Stomach (tissue), 4 donors: ENCODE results near the gene ZC3H7B.

Source experiments
- CTCF ChIP-seq, 7 experiments: fragments of 450-650 bp in 4 of 7; fragments of 200-600 bp in 3 of 7; sonication (generic) in 3 of 7; IDR thresholded peaks; one replicate each; pipeline ENCODE4 v1.5.1; 2016 to 2019; ENCODE audit warnings: antibody characterized with exemption in 7 of 7, control low read depth in 2 of 7, mild to moderate bottlenecking in 1 of 7
- EP300 ChIP-seq: sonication (generic); formaldehyde crosslinking; IDR thresholded peaks from one replicate; pipeline ENCODE4 v1.6.1; 2017; ENCODE audit warnings: antibody characterized with exemption
- POLR2A ChIP-seq, 4 donors: fragments of 450-650 bp; IDR thresholded peaks; one replicate each; pipeline ENCODE4 v1.6.1; 2016; ENCODE audit warnings: antibody characterized with exemption in 4 of 4, control low read depth in 2 of 4, mild to moderate bottlenecking in 1 of 4, moderate library complexity in 1 of 4
- POLR2AphosphoS5 ChIP-seq, 3 donors: sonication (generic); formaldehyde crosslinking; IDR thresholded peaks; one replicate each; pipeline ENCODE4 v1.6.1; 2016; ENCODE audit warnings: antibody characterized with exemption in 3 of 3

- no peak for TF ChIP-seq EP300
- TF ChIP-seq POLR2A (IDR thresholded peaks at IDR 0.05), result no peak
- TF ChIP-seq POLR2AphosphoS5 (IDR thresholded peaks at IDR 0.05), result no peak
- TF ChIP-seq CTCF (IDR thresholded peaks at IDR 0.05), result no peak
These were observed 76.5 kb downstream of the ZC3H7B start for GRCh38 chr22:41377846-41378245.
